ENCODE measurements around the gene MICB. TPM values are rescaled to one million over a fixed set of nuclear protein-coding genes. Genes with fewer than 3 reads are reported as not detected.
A peak's percentile ranks its signal among the peaks of the same experiment; 100 is the strongest.

Gene MICB
- total and polyA plus RNA-seq, 2 donors (not counting 1 experiment from before 2014, with no cell fraction given), result 24.2 to 30.9 TPM

DNA sequence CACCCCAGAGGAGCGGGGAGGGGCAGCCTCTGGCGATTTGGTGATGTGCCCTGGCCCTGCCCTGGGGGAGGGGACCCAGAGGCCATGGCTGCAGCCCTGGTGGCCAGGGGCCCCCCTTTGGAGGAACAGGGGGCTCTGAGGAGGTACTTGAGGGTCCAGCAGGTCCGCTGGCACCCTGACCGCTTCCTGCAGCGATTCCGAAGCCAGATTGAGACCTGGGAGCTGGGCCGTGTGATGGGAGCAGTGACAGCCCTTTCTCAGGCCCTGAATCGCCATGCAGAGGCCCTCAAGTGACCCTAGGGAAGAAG is 60.3 kb downstream of the MICB start:
- Histone ChIP-seq H3K27ac (ENCODE audit: low read length in 2 of 2) (peak overlapping the region; percentile 80 to 87), H3K4me1 (ENCODE audit: control insufficient read depth in 2 of 2, insufficient read depth in 2 of 2, low read length in 2 of 2) (peaks cover 74 to 75% of the 10 kb centered on the region in 2 donors), H2AFZ (ENCODE audit: insufficient read depth, low read depth, low read length, poor library complexity, severe bottlenecking) (no peak overlapping the region), H3K9ac (ENCODE audit: low read length) (peak overlapping the region; percentile 54), H4K20me1 (ENCODE audit: control insufficient read depth, insufficient read depth, low read length, poor library complexity, severe bottlenecking) (peaks cover 20% of the 10 kb centered on the region), H3K27me3 (replicated peaks in 1 of 4; ENCODE audit: control extremely low read depth in 1 of 4, control insufficient read depth in 3 of 4, insufficient read depth in 4 of 4, low read length in 3 of 4) (no peaks in the 10 kb centered on the region), H3K4me2 (replicated peaks; ENCODE audit: low read depth, low read length, poor library complexity, severe bottlenecking) (peak overlapping the region; percentile 92), H3K79me2 (ENCODE audit: control insufficient read depth, insufficient read depth, low read length) (peaks cover 55% of the 10 kb centered on the region), H3K4me3 (ENCODE audit: control extremely low read depth in 1 of 5, extremely low read depth in 1 of 5, insufficient read depth in 1 of 5, low read depth in 2 of 5, low read length in 4 of 5) (peak overlapping the region in 4 of 5 experiments; percentile 32 to 61 (median 42)), H3K36me3 (replicated peaks in 1 of 2; ENCODE audit: control extremely low read depth in 1 of 2, control insufficient read depth in 1 of 2, extremely low read depth in 1 of 2, insufficient read depth in 2 of 2, low read length in 1 of 2) (peaks cover 0 to 3% of the 10 kb centered on the region in 2 experiments), H3K9me3 (ENCODE audit: control extremely low read depth in 1 of 3, control insufficient read depth in 2 of 3, insufficient read depth in 1 of 3, low read length in 2 of 3) (no peaks in the 10 kb centered on the region)
- Mint-ChIP-seq H3K4me1 (peaks cover 77% of the 10 kb centered on the region), H3K27ac (peak overlapping the region; percentile 94), H3K9me3 (ENCODE audit: insufficient read depth) (no peaks in the 10 kb centered on the region), H3K4me3 (peak overlapping the region; percentile 92), H3K27me3 (no peaks in the 10 kb centered on the region)
- TF ChIP-seq, protein P1, sequence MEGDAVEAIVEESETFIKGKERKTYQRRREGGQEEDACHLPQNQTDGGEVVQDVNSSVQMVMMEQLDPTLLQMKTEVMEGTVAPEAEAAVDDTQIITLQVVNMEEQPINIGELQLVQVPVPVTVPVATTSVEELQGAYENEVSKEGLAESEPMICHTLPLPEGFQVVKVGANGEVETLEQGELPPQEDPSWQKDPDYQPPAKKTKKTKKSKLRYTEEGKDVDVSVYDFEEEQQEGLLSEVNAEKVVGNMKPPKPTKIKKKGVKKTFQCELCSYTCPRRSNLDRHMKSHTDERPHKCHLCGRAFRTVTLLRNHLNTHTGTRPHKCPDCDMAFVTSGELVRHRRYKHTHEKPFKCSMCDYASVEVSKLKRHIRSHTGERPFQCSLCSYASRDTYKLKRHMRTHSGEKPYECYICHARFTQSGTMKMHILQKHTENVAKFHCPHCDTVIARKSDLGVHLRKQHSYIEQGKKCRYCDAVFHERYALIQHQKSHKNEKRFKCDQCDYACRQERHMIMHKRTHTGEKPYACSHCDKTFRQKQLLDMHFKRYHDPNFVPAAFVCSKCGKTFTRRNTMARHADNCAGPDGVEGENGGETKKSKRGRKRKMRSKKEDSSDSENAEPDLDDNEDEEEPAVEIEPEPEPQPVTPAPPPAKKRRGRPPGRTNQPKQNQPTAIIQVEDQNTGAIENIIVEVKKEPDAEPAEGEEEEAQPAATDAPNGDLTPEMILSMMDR (IDR thresholded peaks at IDR 0.05), result no peak
- TF ChIP-seq EZH2 (IDR thresholded peaks at IDR 0.05; ENCODE audit: borderline replicate concordance, insufficient read depth, low read depth, low read length, poor library complexity, severe bottlenecking), result no peak
- intact Hi-C loops (cut with micrococcal nuclease), result loop anchor here (2.0 kb wide), 1 partner anchor 23 kb away; no protein-coding TSS in a partner anchor
- ChIA-PET POLR2A (interaction anchor here (0.6 to 42.6 kb wide), 4 partner anchors 16 to 1515 kb away, joined by 3 to 1450 read pairs (median 4); partner anchors contain the start of genes DDX39B, HLA-DPA1, LST1 and LTA), CTCF (interaction anchor here (1.2 to 29.4 kb wide), 4 partner anchors 8 to 169 kb away, joined by 4 to 2241 read pairs (median 28); partner anchors contain the start of genes LST1, LTB, NCR3 and TNF)
- DNase-seq (no peak), ATAC-seq (ENCODE audit: low read depth) (no peak)
- 44% methylated on average over 8 of the region's 8 CpGs for WGBS (ENCODE audit: insufficient coverage)
